HepG2 (cell line): ENCODE data around the gene HES1. TPM values are rescaled to one million over a fixed set of nuclear protein-coding genes. Genes with fewer than 3 reads are reported as not detected.

Experiments
- ATAC-seq: fragments of 200-7000 bp; cut with Tn5 transposase; 3 replicates; pipeline ENCODE4 v1.9.1; 2020; ENCODE audit warnings: mild to moderate bottlenecking, moderate library complexity
- BruUV-seq: library from RNA; stranded (reverse); fragments of 400-500 nt; replicated peaks from 2 replicates; lab custom pipeline; 2021; lab: Mats Ljungman, UMichigan
- CTCF ChIA-PET: fragments of 300-600 bp; formaldehyde crosslinking; extraction: SDS; loops from one replicate; lab custom pipeline; 2021; ENCODE audit warnings: low total read pairs, inconsistent platforms, low intra/inter-chr PET ratio; lab: Yijun Ruan, JAX
- POLR2A ChIA-PET: fragments of 350-600 bp; sonication (Branson Sonifier 250); formaldehyde crosslinking; loops from one replicate; lab custom pipeline; 2020; ENCODE audit warnings: antibody characterized with exemption, inconsistent platforms; lab: Yijun Ruan, JAX
- DNase-seq: peaks from one replicate; pipeline ENCODE4 v3.0.0-alpha.2; 2015; ENCODE audit warnings: low spot score
- FAIRE-seq: peaks from 3 replicates; lab custom pipeline; 2011; peaks lifted over from hg19 to GRCh38; lab: Jason Lieb, UNC
- H2AFZ ChIP-seq: one replicate; pipeline ENCODE4 v1.6.1; 2011; ENCODE audit warnings: low read length, inconsistent platforms
- H3K27ac ChIP-seq: fragments of 300-600 bp; 3 replicates; pipeline ENCODE4 v1.8.0; 2011; ENCODE audit warnings: mixed run types, mild to moderate bottlenecking, mixed read lengths, low read length, inconsistent platforms; ENCODE audit not compliant: insufficient read depth; ENCODE audit errors: extremely low read length
- H3K27me3 ChIP-seq, 2 experiments: fragments of 200-600 bp in 1 of 2; 2 replicates in 1 of 2; 3 replicates in 1 of 2; pipeline versions ENCODE4 v1.6.0 to v1.8.0; 2011; ENCODE audit warnings: low read length in 2 of 2, mild to moderate bottlenecking in 2 of 2, moderate library complexity in 2 of 2, inconsistent platforms in 1 of 2; ENCODE audit not compliant: insufficient read depth in 2 of 2, control insufficient read depth in 1 of 2
- H3K36me3 ChIP-seq, 2 experiments: fragments of 200-600 bp in 1 of 2; replicated peaks in 1 of 2; 2 replicates in 1 of 2; 3 replicates in 1 of 2; pipeline versions ENCODE4 v1.5.1 to v1.8.0; 2011; ENCODE audit warnings: low read length in 2 of 2, inconsistent platforms in 1 of 2; ENCODE audit not compliant: insufficient read depth in 2 of 2, control insufficient read depth in 1 of 2
- H3K4me1 ChIP-seq: 2 replicates; pipeline ENCODE4 v1.5.1; 2012; ENCODE audit warnings: low read length, inconsistent platforms; ENCODE audit not compliant: insufficient read depth
- H3K4me2 ChIP-seq: 2 replicates; pipeline ENCODE4 v1.6.0; 2011; ENCODE audit warnings: low read depth, low read length, inconsistent platforms
- H3K4me3 ChIP-seq, 3 experiments: fragments of 200-600 bp in 1 of 3; sonication (generic), shearing (Covaris generic) in 1 of 3; replicated peaks in 1 of 3; 2 replicates each; pipeline ENCODE4 v1.5.1; 2011 to 2016; ENCODE audit warnings: low read length in 3 of 3, inconsistent platforms in 2 of 3, low read depth in 2 of 3, mild to moderate bottlenecking in 2 of 3, control low read depth in 1 of 3, mixed read lengths in 1 of 3; ENCODE audit not compliant: insufficient read depth in 1 of 3
- H3K79me2 ChIP-seq: one replicate; pipeline ENCODE4 v1.6.1; 2011; ENCODE audit warnings: low read length, inconsistent platforms; ENCODE audit not compliant: insufficient read depth
- H3K9ac ChIP-seq: 2 replicates; pipeline ENCODE4 v1.6.0; 2011; ENCODE audit warnings: mild to moderate bottlenecking, low read depth, low read length, inconsistent platforms; ENCODE audit not compliant: insufficient read depth
- H3K9me3 ChIP-seq: 2 replicates; pipeline ENCODE4 v1.5.1; 2012; ENCODE audit warnings: mild to moderate bottlenecking, low read length
- H4K20me1 ChIP-seq: 2 replicates; pipeline ENCODE4 v1.6.0; 2011; ENCODE audit warnings: inconsistent platforms, mild to moderate bottlenecking, low read length, moderate library complexity; ENCODE audit not compliant: insufficient read depth
- FOXC1 ChIP-seq: sonication (generic); formaldehyde crosslinking; IDR thresholded peaks from 2 replicates; pipeline ENCODE4 v1.8.0; 2022; ENCODE audit warnings: mild to moderate bottlenecking, missing genetic modification reagents, borderline replicate concordance
- GMEB2 ChIP-seq: IDR thresholded peaks from 2 replicates; pipeline ENCODE4 v1.6.1; 2016; ENCODE audit warnings: missing biosample characterization, missing genetic modification reagents, low read depth
- IRF9 ChIP-seq: sonication (generic); formaldehyde crosslinking; IDR thresholded peaks from 2 replicates; pipeline ENCODE4 v1.8.0; 2022; ENCODE audit warnings: missing genetic modification reagents, mild to moderate bottlenecking, borderline replicate concordance
- IRX3 ChIP-seq: sonication (generic); formaldehyde crosslinking; IDR thresholded peaks from 2 replicates; pipeline ENCODE4 v1.8.1; 2023; ENCODE audit warnings: mild to moderate bottlenecking, low read depth, missing genetic modification reagents, borderline replicate concordance
- KAT7 ChIP-seq: IDR thresholded peaks from 2 replicates; pipeline ENCODE4 v1.6.1; 2018; ENCODE audit warnings: borderline replicate concordance, missing compliant biosample characterization
- NR2F2 ChIP-seq: IDR thresholded peaks from 2 replicates; pipeline ENCODE4 v1.6.1; 2012; ENCODE audit warnings: low read depth, inconsistent platforms, borderline replicate concordance
- RXRA ChIP-seq: sonication (generic); formaldehyde crosslinking; IDR thresholded peaks from 2 replicates; pipeline ENCODE4 v1.5.1; 2020; ENCODE audit warnings: missing genetic modification reagents
- TOPORS ChIP-seq: sonication (generic); formaldehyde crosslinking; IDR thresholded peaks from 2 replicates; pipeline ENCODE4 v1.8.0; 2023; ENCODE audit warnings: mild to moderate bottlenecking, missing genetic modification reagents
- ZBTB34 ChIP-seq: sonication (generic); formaldehyde crosslinking; IDR thresholded peaks from 2 replicates; pipeline ENCODE4 v1.8.0; 2022; ENCODE audit warnings: mild to moderate bottlenecking, missing genetic modification reagents
- ZBTB42 ChIP-seq: sonication (generic); formaldehyde crosslinking; IDR thresholded peaks from 2 replicates; pipeline ENCODE4 v1.5.0; 2020; ENCODE audit warnings: mild to moderate bottlenecking, missing genetic modification reagents
- ZKSCAN5 ChIP-seq: sonication (generic); formaldehyde crosslinking; IDR thresholded peaks from 2 replicates; pipeline ENCODE4 v1.5.1; 2020; ENCODE audit warnings: mild to moderate bottlenecking, missing genetic modification reagents
- ZNF678 ChIP-seq: sonication (generic); formaldehyde crosslinking; IDR thresholded peaks from 2 replicates; pipeline ENCODE4 v1.4.0; 2020; ENCODE audit warnings: mild to moderate bottlenecking, missing genetic modification reagents
- ZSCAN20 ChIP-seq: sonication (generic); formaldehyde crosslinking; IDR thresholded peaks from 2 replicates; pipeline ENCODE4 v1.4.0; 2020; ENCODE audit warnings: missing genetic modification reagents, mild to moderate bottlenecking, borderline replicate concordance
- WGBS: methylation state at CpG from one replicate; pipeline ENCODE4 v1.1.6; 2017; ENCODE audit warnings: low lambda C conversion rate; 5-methylcytosine and 5-hydroxymethylcytosine counted together
- in situ Hi-C: cut with HindIII; loops from 2 replicates; pipeline ENCODE4 v1.10.0; 2017; ENCODE audit warnings: low pct_unique_long_range_greater_than_20kb; ENCODE audit not compliant: extremely low pct_ligation_motif_present
- intact Hi-C: fragments of 100-400 bp; cut with micrococcal nuclease; formaldehyde crosslinking; loops from one replicate; pipeline ENCODE4 v1.10.0; 2022; ENCODE audit not compliant: unreplicated experiment
- polyA plus RNA-seq, 8 experiments: library from polyadenylated mRNA; depleted of rRNA in 3 of 8; stranded (reverse) in 7 of 8; unstranded in 1 of 8; fragments of >200 nt; fragmentation: Illumina TruSeq in 4 of 8; extraction: Trizol in 4 of 8; gene quantifications; 2 replicates each; pipeline versions ENCODE4 v1.2.1 to v1.2.3, GENCODE V29; 2011 to 2016; ENCODE audit warnings: low read depth in 4 of 8, missing spikeins in 1 of 8, mixed read lengths in 1 of 8; ENCODE audit not compliant: insufficient read depth in 1 of 8
- total RNA-seq, 5 experiments: library from RNA; depleted of rRNA; stranded (reverse); fragments of >200 nt; fragmentation: Illumina TruSeq; extraction: Trizol; gene quantifications; 2 replicates each; pipeline ENCODE4 v1.2.3, GENCODE V29; 2016; ENCODE audit warnings: low read depth in 1 of 5
- TF ChIP-seq, protein P1 (sequence below): conservative IDR thresholded peaks from 2 replicates; pipeline ENCODE4 v1.6.1; 2018; ENCODE audit warnings: missing genetic modification reagents

The HES1 gene
- total and polyA plus RNA-seq, 2 of the 13 experiments (the other 11 are each of a cell fraction or from before 2014, with no cell fraction given) = 15.4 to 19.8 TPM

GRCh38 chr3:194134757-194135515 is 1.0 kb upstream of the HES1 start:
- H3K36me3 ChIP-seq = peaks cover 0 to 2% of the 10 kb centered on the region in 2 experiments; a peak in 1 of 5 replicates
- no TSS peak for BruUV-seq
- H3K27ac ChIP-seq = peak overlapping the region; percentile 94
- DNase-seq = peak; percentile 93
- in situ Hi-C loops = loop anchor here (5.0 to 10.0 kb wide), 3 partner anchors 60 to 353 kb away; no protein-coding TSS in a partner anchor
- no peak for FAIRE-seq
- H3K27me3 ChIP-seq = no peaks in the 10 kb centered on the region; a peak in 1 of 5 replicates
- intact Hi-C loops = loop anchor here (1.0 to 10.0 kb wide), 6 partner anchors 7 to 540 kb away; partner anchors contain the start of gene OPA1
- H3K4me3 ChIP-seq = peak overlapping the region; percentile 57 to 70 (median 67)
- ATAC-seq = peak; percentile 55
- WGBS = under 1% methylated on average over 13 of the region's 68 CpGs
- H3K9me3 ChIP-seq = no peaks in the 10 kb centered on the region
- peak overlapping the region; percentile 87 for H3K9ac ChIP-seq
- H3K4me1 ChIP-seq = peaks cover 64% of the 10 kb centered on the region
- H2AFZ ChIP-seq = no peak overlapping the region
- CTCF ChIA-PET = no interaction called here
- H4K20me1 ChIP-seq = peaks cover 19% of the 10 kb centered on the region; the same call in 1 of the 2 replicates
- POLR2A ChIA-PET = interaction anchor here (0.7 to 11.5 kb wide), 30 partner anchors 11 to 487 kb away, joined by 3 to 128 read pairs (median 6); no protein-coding TSS in a partner anchor
- H3K79me2 ChIP-seq = peaks cover 24% of the 10 kb centered on the region
- H3K4me2 ChIP-seq = peak overlapping the region; percentile 98
- TF ChIP-seq ZNF678 (no peak), ZKSCAN5 (CRISPR knock-in tag) (no peak), ZBTB42 (0 out of 2 replicates have a peak, but pooled peaks have one; percentile 60), GMEB2 (CRISPR knock-in tag) (peak; percentile 46; the same call in 1 of the 2 replicates), TOPORS (0 out of 2 replicates have a peak, but pooled peaks have one; percentile 45), IRF9 (CRISPR knock-in tag) (peak; percentile 58; the same call in 1 of the 2 replicates), KAT7 (peak; percentile 73; the same call in 1 of the 2 replicates), NR2F2 (0 out of 2 replicates have a peak, but pooled peaks have one; percentile 52), IRX3 (CRISPR knock-in tag) (no peak; the same call in 1 of the 2 replicates), ZBTB34 (CRISPR knock-in tag) (peak; percentile 80; the same call in 1 of the 2 replicates), ZSCAN20 (CRISPR knock-in tag) (peak; percentile 57; the same call in 1 of the 2 replicates), FOXC1 (CRISPR knock-in tag) (peak; percentile 92; the same call in 1 of the 2 replicates), RXRA (peak; percentile 87; the same call in 1 of the 2 replicates)
- TF ChIP-seq, protein P1, sequence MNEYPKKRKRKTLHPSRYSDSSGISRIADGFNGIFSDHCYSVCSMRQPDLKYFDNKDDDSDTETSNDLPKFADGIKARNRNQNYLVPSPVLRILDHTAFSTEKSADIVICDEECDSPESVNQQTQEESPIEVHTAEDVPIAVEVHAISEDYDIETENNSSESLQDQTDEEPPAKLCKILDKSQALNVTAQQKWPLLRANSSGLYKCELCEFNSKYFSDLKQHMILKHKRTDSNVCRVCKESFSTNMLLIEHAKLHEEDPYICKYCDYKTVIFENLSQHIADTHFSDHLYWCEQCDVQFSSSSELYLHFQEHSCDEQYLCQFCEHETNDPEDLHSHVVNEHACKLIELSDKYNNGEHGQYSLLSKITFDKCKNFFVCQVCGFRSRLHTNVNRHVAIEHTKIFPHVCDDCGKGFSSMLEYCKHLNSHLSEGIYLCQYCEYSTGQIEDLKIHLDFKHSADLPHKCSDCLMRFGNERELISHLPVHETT (CRISPR knock-in tag) = peak; percentile 99
